ENCODE results near the gene WDR35.

WDR35 gene
- total RNA-seq: 37.0 to 45.0 reads per million in 2 donors

DNA sequence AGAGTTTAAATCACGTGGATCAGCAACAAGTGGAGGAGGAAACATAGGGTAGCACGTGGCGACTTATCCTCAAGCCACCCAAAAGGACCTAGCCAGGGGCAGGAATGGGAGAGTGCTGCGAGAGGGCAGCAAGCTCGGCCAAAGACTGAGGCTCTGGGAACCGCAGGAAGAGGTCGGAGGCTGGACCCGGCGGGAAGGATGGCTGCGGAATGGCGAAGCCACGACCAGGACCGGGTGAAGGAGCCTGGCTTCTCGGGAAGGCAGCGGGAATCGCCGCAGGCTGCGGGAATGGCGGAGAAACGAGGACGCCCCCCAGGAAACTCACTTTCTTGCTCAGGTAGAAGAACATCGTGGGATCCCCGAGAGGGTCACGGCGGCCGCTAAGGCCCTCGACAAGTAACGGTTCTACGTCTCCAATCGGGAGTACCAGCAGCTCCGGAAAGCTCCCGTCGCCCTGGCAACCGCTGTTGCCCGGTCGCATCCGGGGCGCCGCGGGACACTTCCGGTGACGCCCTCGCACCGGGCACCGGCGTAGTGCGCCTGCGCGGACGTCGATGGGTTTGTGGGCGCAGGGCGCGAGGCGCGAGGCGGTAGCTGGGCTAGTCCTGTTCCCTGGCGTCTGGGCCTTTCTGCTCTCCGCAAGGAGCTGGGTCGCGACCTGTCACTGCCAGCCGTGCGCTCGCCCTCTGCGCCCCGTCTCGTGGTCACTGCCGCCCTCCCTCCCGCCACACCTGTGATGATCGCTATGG is at the start of gene WDR35:
TSS of gene WDR35 (minus strand) at position 439 of the 749 bp plus-strand sequence. CDS start at position 349, 90 bp downstream.
- DNase-seq: peak; percentile 85

DNA sequence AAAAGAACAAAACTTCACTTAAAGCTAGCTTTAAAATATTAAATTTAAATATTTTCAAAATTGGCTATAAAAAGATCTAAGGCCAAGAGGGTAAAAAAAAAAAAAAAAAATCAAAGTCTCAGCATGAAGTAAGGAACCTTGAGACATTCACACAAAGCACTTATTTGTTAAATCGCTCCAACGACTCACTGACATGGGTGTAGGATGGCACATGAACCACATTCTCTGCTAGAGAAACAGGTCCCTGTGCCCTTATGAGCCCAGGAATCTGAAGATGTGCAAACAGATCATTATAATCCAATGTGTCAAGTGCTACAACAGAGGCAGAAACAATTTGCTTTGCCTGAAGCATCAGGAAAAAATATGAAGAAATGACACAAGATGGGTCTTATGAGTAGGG is 47.8 kb upstream of the WDR35 start:
- no peak for DNase-seq

DNA sequence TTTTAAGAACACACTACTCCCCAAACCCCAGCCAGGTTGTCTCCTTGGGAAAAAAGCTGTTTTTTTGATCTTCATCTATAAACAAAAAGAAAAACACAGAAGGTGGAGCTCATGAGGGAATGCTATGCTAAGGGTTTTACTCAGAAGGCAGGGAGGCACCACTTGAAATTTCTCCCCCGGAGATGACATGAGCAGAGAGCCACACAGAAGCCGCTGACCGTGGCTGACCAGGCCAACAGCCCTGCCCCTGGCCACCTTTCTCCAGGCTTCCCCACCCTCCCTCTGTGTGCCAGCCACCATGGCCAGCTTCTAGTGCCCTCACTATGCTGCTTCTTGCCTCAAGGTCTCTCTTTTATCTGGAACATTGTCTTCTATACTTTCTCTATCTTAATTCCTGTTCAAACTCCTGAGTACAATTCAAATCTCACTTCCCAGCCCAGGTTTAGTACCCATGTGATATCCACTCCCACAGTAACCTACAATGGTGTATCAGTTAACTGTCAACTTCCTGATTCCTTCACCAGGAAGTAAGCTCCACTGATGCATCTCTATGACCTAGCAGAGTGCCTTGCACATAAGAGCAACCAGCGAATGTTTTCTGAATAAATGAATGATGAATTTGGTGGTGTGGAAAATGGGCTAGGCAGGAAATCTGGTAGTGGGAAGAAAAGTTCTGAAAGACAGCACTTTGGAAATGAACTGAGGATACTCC is 46.2 kb upstream of the WDR35 start:
- no peak for DNase-seq

DNA sequence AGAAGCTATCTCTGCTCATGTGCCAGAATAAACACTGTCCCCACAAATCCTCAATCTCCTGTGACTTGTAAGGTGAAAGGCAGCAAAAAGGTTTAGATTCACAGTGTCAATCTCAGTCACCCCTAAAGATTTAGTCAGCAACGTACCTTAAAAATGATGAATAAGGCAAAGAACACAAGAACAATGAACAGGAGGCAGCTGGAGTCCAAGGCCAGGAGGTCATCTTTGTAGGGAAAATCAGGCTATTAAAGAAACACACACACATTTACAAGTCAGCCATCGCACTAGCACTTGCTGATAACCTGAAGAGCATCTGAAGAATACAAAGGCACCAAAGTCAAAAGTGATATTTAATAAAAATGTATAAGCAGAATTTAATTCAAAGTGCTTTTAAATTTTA is 44.9 kb upstream of the WDR35 start:
- DNase-seq: no peak

DNA sequence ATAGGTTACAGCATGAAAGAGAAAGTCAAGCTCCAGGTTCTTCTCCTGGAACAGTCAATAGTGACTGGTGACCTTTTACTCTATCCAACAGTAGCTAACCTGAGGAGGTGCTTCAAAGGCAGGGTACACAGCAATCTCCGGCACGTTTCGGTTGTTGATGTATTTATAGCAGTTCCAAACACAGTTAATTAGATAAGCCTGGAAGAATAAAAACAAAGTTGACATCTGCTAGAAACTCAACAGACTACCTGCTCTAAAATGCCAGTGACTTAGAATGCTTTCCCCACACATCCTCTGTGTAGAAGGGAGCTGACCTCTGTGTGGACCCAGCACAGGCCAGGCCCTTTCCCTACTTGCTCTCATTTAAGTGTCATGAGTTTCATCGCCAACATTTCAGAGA is 44.3 kb upstream of the WDR35 start:
- no peak for DNase-seq

DNA sequence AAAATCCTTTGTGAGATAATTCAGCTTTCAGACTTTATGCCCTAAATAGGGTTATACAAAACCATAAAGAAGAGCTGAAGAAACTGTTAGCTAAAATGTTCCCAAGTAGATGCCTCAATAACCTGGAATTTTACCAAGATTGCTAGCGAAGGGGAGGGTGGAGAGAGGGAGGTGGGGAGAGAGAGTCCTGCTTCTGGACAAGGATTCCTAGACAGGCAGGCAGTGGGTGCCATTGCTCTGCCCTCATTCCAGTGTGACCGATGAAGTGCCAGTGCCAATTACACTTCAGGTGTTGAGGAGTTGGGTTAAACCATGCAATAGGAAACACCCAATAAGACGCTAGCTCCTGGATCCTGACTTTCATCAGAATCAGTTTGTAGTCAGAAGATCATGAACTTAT is 43.4 kb upstream of the WDR35 start:
- no peak for DNase-seq

DNA sequence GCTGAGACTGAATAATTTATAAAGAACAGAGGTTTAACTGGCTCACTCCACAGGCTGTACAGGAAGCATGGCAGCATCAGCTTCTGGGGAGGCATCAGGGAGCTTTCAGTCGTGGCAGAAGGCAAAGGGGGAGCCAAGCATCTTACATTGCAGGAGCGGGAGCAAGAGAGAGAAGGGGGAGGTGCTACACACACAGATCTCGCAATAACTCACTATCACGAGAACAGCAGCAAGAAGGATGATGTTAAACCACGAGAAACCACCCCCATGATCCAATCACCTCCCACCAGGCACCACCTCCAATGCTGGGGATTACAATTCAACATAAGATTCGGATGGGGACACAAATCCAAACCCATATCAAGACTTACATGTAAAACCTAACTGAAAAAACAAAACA is 40.3 kb upstream of the WDR35 start:
- DNase-seq: no peak

DNA sequence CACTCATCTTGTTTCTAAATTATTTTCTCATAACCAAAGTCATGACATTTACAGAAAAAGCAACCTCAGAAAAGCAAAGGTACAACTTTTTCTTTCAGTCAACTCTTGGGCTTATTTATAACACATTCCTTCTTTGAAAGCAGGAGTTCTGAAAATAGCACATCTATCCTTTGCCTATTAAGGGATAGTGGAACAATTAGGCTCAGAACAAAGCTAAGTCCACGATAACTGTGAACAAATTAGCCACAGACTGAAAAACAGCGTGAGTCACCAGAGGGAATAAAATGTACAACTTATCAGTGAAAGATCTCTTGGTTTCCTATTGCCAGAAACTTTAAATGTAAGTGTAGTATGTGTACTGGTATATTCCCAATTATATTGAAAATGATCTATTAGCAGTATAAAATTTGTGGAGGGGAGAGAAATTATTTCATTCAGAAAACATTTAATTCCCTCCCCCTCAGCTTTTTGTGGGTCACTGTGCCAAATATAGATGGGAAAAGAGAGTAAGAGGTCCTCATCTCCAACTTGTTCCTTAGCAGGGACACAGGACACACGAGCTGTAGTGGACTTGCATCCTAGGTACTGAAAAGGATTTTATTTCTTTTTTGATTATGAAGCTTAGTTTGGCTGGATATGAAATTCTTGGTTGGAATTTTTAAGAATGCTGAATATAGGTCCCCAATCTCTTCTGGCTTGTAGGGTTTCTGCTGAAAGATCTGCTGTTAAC is 38.0 kb upstream of the WDR35 start:
- no peak for DNase-seq

DNA sequence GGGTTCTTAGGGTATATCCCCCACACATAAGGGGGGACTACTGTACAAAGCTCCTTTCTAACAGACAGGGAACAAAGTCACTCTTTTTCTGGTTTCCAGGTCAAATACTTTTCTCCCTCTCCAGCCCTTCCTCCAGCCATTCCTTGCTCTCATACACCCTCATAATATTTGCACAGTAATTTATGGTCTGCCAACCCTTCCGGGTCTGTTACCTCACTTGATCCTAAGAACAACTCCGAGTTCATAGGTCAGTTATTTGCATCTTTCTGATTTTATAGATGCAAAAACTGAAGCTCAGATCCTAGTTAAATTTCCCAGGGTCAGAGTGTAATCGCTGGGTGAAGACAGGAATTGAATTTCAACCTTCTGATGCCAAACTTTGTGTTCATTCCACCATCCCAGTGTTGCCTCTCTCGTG is 37.4 kb upstream of the WDR35 start:
- no peak for DNase-seq

DNA sequence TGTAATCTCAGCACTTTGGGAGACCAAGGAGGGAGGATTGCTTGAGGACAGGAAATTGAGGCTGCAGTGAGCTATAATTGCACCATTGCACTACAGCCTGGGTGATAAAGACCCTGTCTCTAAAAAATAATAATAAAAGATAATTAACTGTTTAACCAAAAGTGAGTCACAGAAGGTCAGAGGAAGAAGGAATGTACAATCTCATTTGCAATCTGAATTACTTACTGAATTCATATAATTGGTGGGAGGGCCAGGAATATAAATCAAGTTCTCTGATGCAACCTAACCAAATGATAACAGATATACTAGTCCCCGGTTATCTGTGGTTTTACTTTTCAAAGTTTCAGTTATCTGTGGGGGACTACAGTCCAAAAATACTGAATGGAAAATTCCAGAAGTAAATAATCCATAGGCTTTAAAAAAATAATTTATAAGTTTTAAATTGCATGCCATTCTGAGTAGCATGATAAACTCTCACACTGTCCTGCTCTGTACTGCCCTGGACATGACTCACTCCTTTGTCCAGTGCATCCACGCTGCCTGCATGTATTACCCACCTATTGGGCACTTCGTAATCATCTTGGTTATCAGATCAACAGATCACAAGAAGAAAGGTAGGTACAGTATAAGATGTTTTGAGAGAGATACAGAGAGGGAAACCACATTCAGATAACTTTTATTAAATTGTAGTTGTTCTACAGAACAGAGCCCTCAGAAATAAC is 35.3 kb upstream of the WDR35 start:
- DNase-seq: no peak

DNA sequence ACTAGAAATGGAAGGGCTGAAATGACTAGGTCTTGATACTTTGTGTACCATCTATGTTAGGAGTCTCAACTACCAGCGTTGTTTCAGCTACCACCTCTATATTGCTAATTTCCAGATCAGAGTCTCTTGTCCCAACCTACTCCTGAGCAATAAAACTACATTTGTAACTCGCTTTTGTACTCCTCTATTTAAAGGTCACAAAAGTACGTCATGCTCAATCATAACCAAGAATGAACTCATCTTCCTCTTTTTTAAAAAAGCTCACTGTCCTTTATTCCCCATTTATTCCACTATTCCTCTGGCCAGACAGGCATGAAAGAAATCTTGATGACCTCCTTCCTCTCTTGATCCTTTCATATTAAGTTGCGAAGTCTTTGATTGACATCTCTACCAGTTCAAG is 33.8 kb upstream of the WDR35 start:
- DNase-seq: no peak

DNA sequence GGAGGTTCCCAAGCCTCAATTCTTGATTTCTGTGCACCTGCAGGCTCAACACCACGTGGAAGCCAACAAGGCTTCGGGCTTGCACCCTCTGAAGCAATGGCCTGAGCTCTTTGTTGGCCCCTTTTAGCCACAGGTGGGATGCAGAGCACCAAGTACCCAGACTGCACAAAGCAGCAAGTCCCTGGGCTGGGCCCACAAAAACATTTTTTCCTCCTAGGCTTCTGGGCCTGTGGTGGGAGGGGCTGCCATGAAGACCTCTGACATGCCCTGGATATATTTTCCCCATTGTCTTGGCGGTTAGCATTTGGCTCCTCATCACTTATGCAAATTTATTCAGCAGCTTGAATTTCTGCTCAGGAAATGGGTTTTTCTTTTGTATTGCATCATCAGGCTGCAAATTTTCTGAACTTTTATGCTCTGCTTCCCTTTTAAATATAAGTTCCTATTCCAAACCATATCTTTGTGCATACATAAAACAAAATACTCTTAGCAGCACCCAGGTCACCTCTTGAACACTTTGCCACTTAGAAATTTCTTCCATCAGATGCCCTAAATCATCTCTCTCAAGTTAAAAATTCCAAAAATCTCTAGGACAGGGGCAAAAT is 31.6 kb upstream of the WDR35 start:
- DNase-seq: no peak

DNA sequence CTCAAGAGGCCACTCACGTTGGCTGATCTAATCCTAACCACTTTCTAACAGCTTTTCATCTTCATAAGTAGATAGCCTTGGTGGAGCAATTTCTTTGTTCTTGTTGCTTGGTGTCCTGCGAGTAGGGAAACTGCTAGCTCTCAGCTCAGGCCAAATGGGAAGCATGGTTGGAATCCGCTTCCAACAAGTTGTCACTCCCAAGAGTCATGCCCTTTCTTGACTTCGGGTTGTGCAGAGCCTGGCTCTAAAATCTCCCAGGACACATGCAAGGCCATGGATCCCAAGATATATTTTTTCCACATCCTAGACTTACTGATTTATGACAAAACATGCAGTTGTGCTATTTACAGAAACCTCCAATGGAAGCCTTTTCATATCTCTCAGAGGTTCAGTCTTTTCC is 29.8 kb upstream of the WDR35 start:
- no peak for DNase-seq

DNA sequence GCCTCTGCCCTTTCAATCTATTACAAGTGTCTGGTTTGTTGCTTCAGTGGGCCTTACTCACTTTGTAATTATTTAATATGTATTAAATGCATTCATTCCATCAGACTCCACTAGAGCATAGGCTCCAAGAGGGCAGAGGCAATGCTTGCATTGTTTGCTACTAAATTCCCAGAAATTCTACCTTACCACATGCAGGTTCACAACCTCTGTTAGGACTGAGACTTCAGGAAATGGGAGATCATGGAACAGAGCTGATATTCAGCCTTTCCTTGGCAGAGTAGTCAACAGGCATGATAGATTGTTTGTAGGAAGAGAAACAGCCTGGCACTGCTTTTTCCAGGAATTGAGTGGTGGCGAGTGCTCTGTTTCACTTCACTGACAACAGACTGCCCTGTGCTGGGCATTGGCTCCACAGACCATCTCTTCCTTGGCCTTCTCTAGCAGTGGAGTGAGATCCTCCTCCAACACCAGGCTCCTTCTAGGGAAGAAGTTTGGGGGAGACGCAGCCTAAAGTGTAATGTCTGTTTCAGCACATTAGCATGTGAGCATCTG is 28.8 kb upstream of the WDR35 start:
- no peak for DNase-seq

DNA sequence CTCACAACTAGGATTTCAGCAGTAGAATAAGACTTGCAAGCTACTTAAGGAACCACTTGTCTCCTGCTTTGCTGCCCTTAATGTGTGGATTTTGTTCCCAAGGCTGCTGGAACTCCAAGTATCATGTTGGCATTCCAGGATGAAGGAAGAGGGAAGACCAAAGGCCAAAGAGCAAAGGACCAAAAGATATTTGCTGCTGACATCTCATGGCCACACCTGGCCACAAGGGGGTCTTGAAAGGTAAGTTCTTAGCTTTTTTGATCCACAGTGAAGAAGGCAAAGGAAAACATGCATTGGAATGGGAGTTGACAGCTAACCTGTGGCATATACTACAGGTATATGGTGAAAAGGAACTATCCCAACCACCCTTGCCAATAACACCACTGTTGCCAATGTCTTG is 26.4 kb upstream of the WDR35 start:
- DNase-seq: no peak

DNA sequence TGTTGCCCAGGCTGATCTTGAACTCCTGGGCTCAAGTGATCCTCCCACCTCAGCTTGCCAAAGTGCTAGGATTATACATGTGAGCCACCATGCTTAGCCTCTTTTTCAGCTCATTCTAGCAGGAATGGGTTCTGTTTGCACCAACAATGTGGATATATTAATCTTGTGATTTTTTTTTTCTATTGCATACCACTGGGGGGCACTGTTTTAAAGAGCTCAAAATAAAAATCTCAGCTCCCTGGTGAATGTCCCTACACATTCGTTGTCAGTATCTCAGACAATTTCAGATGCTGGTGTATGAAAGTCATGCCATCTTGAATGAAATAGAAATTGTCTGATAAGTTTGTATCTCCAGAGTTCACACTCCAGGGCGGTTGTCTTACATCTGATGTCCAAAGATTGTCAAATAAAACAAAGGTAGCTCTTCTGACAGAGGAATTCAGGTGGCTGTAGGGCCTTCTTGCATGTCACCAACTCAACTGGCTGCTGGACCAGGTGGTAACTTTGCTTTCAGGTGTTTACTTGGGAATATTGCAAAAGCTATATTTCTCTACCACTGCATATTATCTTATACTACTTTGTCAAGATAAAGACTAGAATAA is 25.7 kb upstream of the WDR35 start:
- DNase-seq: no peak

DNA sequence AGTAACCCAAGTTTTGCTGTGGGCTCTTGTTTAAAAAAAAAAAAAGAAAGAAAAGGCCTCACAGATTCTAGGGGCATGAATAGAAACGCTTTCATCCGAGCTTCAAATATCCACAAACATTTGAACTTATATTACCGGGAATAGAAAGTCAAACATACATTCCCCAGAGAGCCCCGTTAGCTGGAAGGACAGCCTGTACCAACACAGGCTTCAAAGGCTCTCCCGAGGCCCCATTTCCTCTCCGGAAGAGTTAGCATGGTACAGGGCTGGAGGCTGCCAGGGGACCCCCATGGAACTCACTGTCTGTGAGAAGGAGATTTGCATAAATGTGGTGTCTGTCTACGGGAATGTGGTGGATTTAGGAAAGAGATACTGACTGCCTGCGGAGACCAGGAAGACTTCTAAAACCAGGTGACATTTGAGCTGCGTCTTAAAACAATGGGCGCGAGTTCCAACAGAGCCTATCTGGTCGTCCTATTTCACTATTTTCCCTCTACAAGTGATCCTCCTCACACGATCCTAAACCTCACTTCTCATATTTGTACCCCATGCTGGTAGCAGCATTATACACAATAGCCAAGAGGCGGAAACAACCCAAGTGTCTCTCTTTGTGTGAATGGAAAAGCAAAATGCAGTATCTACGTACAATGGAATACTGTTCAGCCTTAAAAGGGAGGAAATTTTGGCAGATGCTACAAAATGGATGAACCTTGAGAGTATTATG is 23.4 kb upstream of the WDR35 start:
- DNase-seq: no peak

DNA sequence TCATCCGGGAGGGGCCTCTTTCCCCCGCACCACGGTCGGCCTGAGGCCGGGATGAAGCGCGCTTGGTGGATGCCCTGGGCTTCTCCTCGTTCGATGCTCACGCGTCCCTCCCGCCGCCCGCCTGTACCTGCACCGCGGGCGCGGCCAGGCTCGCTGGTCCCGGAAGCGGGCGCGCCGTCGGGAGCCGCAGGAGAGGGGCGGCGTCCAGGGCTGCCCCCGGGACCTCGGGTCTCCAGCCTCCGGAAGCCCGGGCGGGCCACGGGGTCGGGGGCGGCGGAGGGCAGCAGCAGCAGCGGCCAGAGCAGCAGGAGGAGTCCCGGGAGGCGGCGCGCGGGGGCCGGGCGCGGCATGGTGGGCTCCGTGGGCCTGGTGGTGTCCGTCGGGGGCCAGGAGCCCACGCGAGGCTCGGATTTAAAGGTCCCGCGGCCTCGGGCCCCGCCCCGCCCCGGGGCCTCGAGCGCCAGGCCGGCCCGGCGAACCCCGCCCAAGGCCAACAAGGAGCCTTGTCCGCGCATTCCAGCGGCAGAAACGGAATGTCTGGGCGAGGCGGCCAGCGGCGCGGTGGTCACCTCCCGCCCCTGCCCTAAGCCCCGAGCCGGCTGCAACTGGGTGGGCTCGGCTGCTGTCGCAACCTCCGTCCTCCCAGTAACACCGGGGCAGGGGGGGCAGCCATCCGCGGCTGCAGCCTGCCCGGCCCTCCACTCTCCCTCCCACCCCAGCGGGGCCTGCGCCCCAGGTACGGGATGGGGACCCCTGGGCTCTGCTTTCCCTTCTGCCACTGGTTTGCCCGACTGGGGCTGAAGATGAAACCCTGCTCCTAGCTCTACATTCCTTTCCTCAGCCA is 22.6 kb upstream of the WDR35 start, which contains the start of gene MATN3:
TSS of gene MATN3 (minus strand) at position 387 of the 844 bp plus-strand sequence. CDS start at position 350, 37 bp downstream.
- peak; percentile 9 for DNase-seq

DNA sequence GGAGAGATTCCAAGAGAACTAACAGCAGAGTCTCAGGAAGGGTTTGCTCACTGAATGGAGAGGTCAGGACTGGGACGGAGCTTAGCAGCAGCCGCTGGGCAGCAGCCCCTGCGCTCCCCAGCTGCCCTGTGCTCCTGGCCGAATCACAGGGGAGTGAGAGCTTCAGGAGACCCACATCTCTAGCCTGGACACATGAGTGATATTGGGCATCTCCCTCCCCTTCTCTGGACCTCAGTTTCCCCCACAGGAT is 22.1 kb upstream of the WDR35 start:
- no peak for DNase-seq

DNA sequence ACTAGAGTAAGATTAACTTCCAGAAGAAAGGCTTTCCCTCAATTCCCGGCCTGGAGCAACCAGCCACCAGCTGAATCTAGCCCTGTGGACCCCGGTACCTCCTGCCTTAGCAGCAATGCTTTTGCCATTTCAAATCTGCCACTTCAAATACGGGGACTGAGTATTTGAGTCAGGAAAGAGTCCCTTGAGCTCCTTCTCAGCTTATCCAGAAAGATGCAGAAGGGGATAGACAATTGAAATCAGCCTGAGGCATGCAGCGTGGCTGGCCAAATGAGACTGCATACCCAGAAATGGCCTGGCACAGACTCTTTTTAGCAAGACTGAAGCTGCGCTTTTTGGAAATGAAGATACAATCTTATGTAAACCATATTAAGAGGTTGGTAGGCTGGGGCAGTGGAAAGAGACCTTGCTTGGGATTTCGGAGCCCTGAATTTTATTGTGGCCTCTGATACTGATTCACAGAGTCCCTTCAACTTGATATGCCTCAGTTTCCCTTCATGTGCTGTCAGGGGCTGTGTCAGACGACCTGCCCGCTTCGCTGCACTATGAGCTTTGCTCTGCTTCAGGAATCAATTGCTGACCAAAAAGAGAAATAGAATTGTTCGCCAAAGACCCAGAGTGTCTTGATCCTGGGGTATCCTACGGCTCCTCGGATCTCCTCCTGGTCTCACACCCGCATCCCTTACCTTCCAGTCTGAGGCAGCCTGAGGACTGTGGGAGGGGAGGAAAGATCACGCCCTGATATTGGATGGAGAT is 21.5 kb upstream of the WDR35 start:
- no peak for DNase-seq
